Measurements from ENCODE around the gene TTC21B.
A peak's percentile ranks its signal among the peaks of the same experiment; 100 is the strongest.

Gene TTC21B

GRCh38 chr2:165897726-165898125, 55.9 kb downstream of the TTC21B start:
- no peak overlapping the region for H2BK15ac ChIP-seq (ENCODE audit: low read length)
- no peak overlapping the region for H3K14ac ChIP-seq (ENCODE audit: low read length)
- peaks cover 8 to 98% of the 10 kb centered on the region in 2 donors for H3K36me3 ChIP-seq (replicated peaks in 1 of 2; ENCODE audit: control insufficient read depth in 2 of 2, insufficient read depth in 2 of 2, low read length in 2 of 2)
- no peak overlapping the region for H3K4ac ChIP-seq (ENCODE audit: low read length)
- no peak overlapping the region for H3K4me3 ChIP-seq (ENCODE audit: low read length in 2 of 2)
- no peak overlapping the region for H2AK5ac ChIP-seq (ENCODE audit: low read depth, low read length)
- no peak overlapping the region for H2AFZ ChIP-seq (ENCODE audit: low read length)
- DNase-seq (ENCODE audit: low spot score): no peak
- 100% methylated on average over 1 of the region's 5 CpGs; no CpG with 5 or more reads in 1 of the 2 donors for WGBS, 2 donors (ENCODE audit: extremely low coverage in 2 of 2, insufficient read length in 2 of 2, insufficient replicate concordance in 1 of 2)
- H3K18ac ChIP-seq (ENCODE audit: low read length): no peak overlapping the region
- no peak overlapping the region for H2BK12ac ChIP-seq (ENCODE audit: low read length)
- H3K4me1 ChIP-seq (ENCODE audit: control insufficient read depth in 2 of 2, insufficient read depth in 1 of 2, low read depth in 1 of 2, low read length in 2 of 2): peaks cover 2 to 5% of the 10 kb centered on the region in 2 donors
- H2BK5ac ChIP-seq (ENCODE audit: low read length): no peak overlapping the region
- H3K9me3 ChIP-seq (replicated peaks in 1 of 2; ENCODE audit: control insufficient read depth in 2 of 2, insufficient read depth in 1 of 2, low read depth in 1 of 2, low read length in 2 of 2): no peaks in the 10 kb centered on the region
- no peak overlapping the region for H3K4me2 ChIP-seq (ENCODE audit: insufficient read depth, low read length, poor library complexity, severe bottlenecking)
- H3K23ac ChIP-seq (ENCODE audit: low read depth, low read length, poor library complexity): no peak overlapping the region
- H3K9ac ChIP-seq (ENCODE audit: low read depth, low read length, poor library complexity): no peak overlapping the region
- H2BK120ac ChIP-seq (ENCODE audit: low read depth, low read length): no peak overlapping the region
- no peaks in the 10 kb centered on the region for H3K27me3 ChIP-seq (ENCODE audit: control insufficient read depth in 3 of 3, insufficient read depth in 3 of 3, low read depth in 1 of 3, low read length in 3 of 3)
- H4K91ac ChIP-seq (ENCODE audit: low read depth, low read length, poor library complexity): no peak overlapping the region
- no peak overlapping the region for H3K27ac ChIP-seq (replicated peaks; ENCODE audit: low read length)
- no peaks in the 10 kb centered on the region for H3K79me1 ChIP-seq (ENCODE audit: low read depth, low read length)
- H4K8ac ChIP-seq (ENCODE audit: low read depth, low read length): no peak overlapping the region

- no peak overlapping the region for H3K23ac ChIP-seq (ENCODE audit: low read depth, low read length, poor library complexity)
These were observed 56.5 kb downstream of the TTC21B start for GRCh38 chr2:165897074-165897473.

GRCh38 chr2:165895974-165896373, 57.6 kb downstream of the TTC21B start:
- Histone ChIP-seq H2AFZ (ENCODE audit: low read length) (no peak overlapping the region), H2BK12ac (ENCODE audit: low read length) (no peak overlapping the region)

More at GRCh38 chr2:165897074-165897473, 56.5 kb downstream of the TTC21B start:
- H2BK5ac ChIP-seq (ENCODE audit: low read length): no peak overlapping the region
- H2BK12ac ChIP-seq (ENCODE audit: low read length): no peak overlapping the region
- H2AK5ac ChIP-seq (ENCODE audit: low read depth, low read length): no peak overlapping the region
- H3K36me3 ChIP-seq (replicated peaks in 1 of 2; ENCODE audit: control insufficient read depth in 2 of 2, insufficient read depth in 2 of 2, low read length in 2 of 2): peaks cover 10 to 96% of the 10 kb centered on the region in 2 donors
- no peak overlapping the region for H3K14ac ChIP-seq (ENCODE audit: low read length)
- H4K91ac ChIP-seq (ENCODE audit: low read depth, low read length, poor library complexity): no peak overlapping the region
- H4K8ac ChIP-seq (ENCODE audit: low read depth, low read length): peak overlapping the region; percentile 3
- WGBS, 2 donors (ENCODE audit: extremely low coverage in 2 of 2, insufficient read length in 2 of 2, insufficient replicate concordance in 1 of 2): no CpG with 5 or more reads among the region's 5 CpGs
- H3K9me3 ChIP-seq (replicated peaks in 1 of 2; ENCODE audit: control insufficient read depth in 2 of 2, insufficient read depth in 1 of 2, low read depth in 1 of 2, low read length in 2 of 2): no peaks in the 10 kb centered on the region
- H3K27me3 ChIP-seq (ENCODE audit: control insufficient read depth in 3 of 3, insufficient read depth in 3 of 3, low read depth in 1 of 3, low read length in 3 of 3): no peaks in the 10 kb centered on the region
- no peak overlapping the region for H3K4me2 ChIP-seq (ENCODE audit: insufficient read depth, low read length, poor library complexity, severe bottlenecking)
- H2AFZ ChIP-seq (ENCODE audit: low read length): no peak overlapping the region
- H3K9ac ChIP-seq (ENCODE audit: low read depth, low read length, poor library complexity): no peak overlapping the region
- no peak overlapping the region for H2BK120ac ChIP-seq (ENCODE audit: low read depth, low read length)
- H3K79me1 ChIP-seq (ENCODE audit: low read depth, low read length): no peaks in the 10 kb centered on the region
- peaks cover 2 to 10% of the 10 kb centered on the region in 2 donors for H3K4me1 ChIP-seq (ENCODE audit: control insufficient read depth in 2 of 2, insufficient read depth in 1 of 2, low read depth in 1 of 2, low read length in 2 of 2)
- no peak overlapping the region for H3K27ac ChIP-seq (replicated peaks; ENCODE audit: low read length)
- no peak overlapping the region for H3K18ac ChIP-seq (ENCODE audit: low read length)
- DNase-seq (ENCODE audit: low spot score): no peak
- no peak overlapping the region for H2BK15ac ChIP-seq (ENCODE audit: low read length)
- H3K4ac ChIP-seq (ENCODE audit: low read length): no peak overlapping the region
- H3K4me3 ChIP-seq (ENCODE audit: low read length in 2 of 2): no peak overlapping the region

GRCh38 chr2:165893556-165893955, 60.0 kb downstream of the TTC21B start:
- WGBS, 2 donors (ENCODE audit: extremely low coverage in 2 of 2, insufficient read length in 2 of 2, insufficient replicate concordance in 1 of 2): 100% methylated on average over 1 of the region's 4 CpGs; no CpG with 5 or more reads in 1 of the 2 donors
- H3K23ac ChIP-seq (ENCODE audit: low read depth, low read length, poor library complexity): no peak overlapping the region
- H3K4me2 ChIP-seq (ENCODE audit: insufficient read depth, low read length, poor library complexity, severe bottlenecking): no peak overlapping the region
- H2AK5ac ChIP-seq (ENCODE audit: low read depth, low read length): no peak overlapping the region
- peaks cover 8 to 66% of the 10 kb centered on the region in 2 donors for H3K36me3 ChIP-seq (replicated peaks in 1 of 2; ENCODE audit: control insufficient read depth in 2 of 2, insufficient read depth in 2 of 2, low read length in 2 of 2)
- no peak for DNase-seq (ENCODE audit: low spot score)
- no peaks in the 10 kb centered on the region for H3K79me1 ChIP-seq (ENCODE audit: low read depth, low read length)
- H4K91ac ChIP-seq (ENCODE audit: low read depth, low read length, poor library complexity): no peak overlapping the region
- no peak overlapping the region for H3K14ac ChIP-seq (ENCODE audit: low read length)
- no peak overlapping the region for H3K4ac ChIP-seq (ENCODE audit: low read length)
- H2BK120ac ChIP-seq (ENCODE audit: low read depth, low read length): no peak overlapping the region
- no peaks in the 10 kb centered on the region for H3K27me3 ChIP-seq (ENCODE audit: control insufficient read depth in 3 of 3, insufficient read depth in 3 of 3, low read depth in 1 of 3, low read length in 3 of 3)
- no peak overlapping the region for H3K18ac ChIP-seq (ENCODE audit: low read length)
- H2AFZ ChIP-seq (ENCODE audit: low read length): no peak overlapping the region
- no peak overlapping the region for H3K4me3 ChIP-seq (ENCODE audit: low read length in 2 of 2)
- H3K4me1 ChIP-seq (ENCODE audit: control insufficient read depth in 2 of 2, insufficient read depth in 1 of 2, low read depth in 1 of 2, low read length in 2 of 2): peaks cover 4 to 30% of the 10 kb centered on the region in 2 donors
- H2BK15ac ChIP-seq (ENCODE audit: low read length): no peak overlapping the region
- no peak overlapping the region for H3K9ac ChIP-seq (ENCODE audit: low read depth, low read length, poor library complexity)
- H4K8ac ChIP-seq (ENCODE audit: low read depth, low read length): no peak overlapping the region
- H3K27ac ChIP-seq (replicated peaks; ENCODE audit: low read length): no peak overlapping the region
- H2BK12ac ChIP-seq (ENCODE audit: low read length): no peak overlapping the region
- H3K9me3 ChIP-seq (replicated peaks in 1 of 2; ENCODE audit: control insufficient read depth in 2 of 2, insufficient read depth in 1 of 2, low read depth in 1 of 2, low read length in 2 of 2): no peaks in the 10 kb centered on the region
- no peak overlapping the region for H2BK5ac ChIP-seq (ENCODE audit: low read length)

More at GRCh38 chr2:165895974-165896373, 57.6 kb downstream of the TTC21B start:
- Histone ChIP-seq H3K18ac (ENCODE audit: low read length) (no peak overlapping the region), H3K9me3 (replicated peaks in 1 of 2; ENCODE audit: control insufficient read depth in 2 of 2, insufficient read depth in 1 of 2, low read depth in 1 of 2, low read length in 2 of 2) (no peaks in the 10 kb centered on the region), H3K36me3 (replicated peaks in 1 of 2; ENCODE audit: control insufficient read depth in 2 of 2, insufficient read depth in 2 of 2, low read length in 2 of 2) (peaks cover 10 to 90% of the 10 kb centered on the region in 2 donors), H3K4me1 (ENCODE audit: control insufficient read depth in 2 of 2, insufficient read depth in 1 of 2, low read depth in 1 of 2, low read length in 2 of 2) (peaks cover 2 to 13% of the 10 kb centered on the region in 2 donors), H3K4ac (ENCODE audit: low read length) (no peak overlapping the region), H3K27me3 (ENCODE audit: control insufficient read depth in 3 of 3, insufficient read depth in 3 of 3, low read depth in 1 of 3, low read length in 3 of 3) (no peaks in the 10 kb centered on the region), H3K23ac (ENCODE audit: low read depth, low read length, poor library complexity) (no peak overlapping the region), H3K4me2 (ENCODE audit: insufficient read depth, low read length, poor library complexity, severe bottlenecking) (no peak overlapping the region), H3K79me1 (ENCODE audit: low read depth, low read length) (no peaks in the 10 kb centered on the region), H2BK5ac (ENCODE audit: low read length) (no peak overlapping the region), H4K8ac (ENCODE audit: low read depth, low read length) (no peak overlapping the region), H2AK5ac (ENCODE audit: low read depth, low read length) (no peak overlapping the region), H3K9ac (ENCODE audit: low read depth, low read length, poor library complexity) (no peak overlapping the region), H3K27ac (replicated peaks; ENCODE audit: low read length) (no peak overlapping the region), H3K4me3 (ENCODE audit: low read length in 2 of 2) (no peak overlapping the region), H2BK15ac (ENCODE audit: low read length) (no peak overlapping the region), H2BK120ac (ENCODE audit: low read depth, low read length) (no peak overlapping the region), H3K14ac (ENCODE audit: low read length) (no peak overlapping the region), H4K91ac (ENCODE audit: low read depth, low read length, poor library complexity) (no peak overlapping the region)
- no peak for DNase-seq (ENCODE audit: low spot score)
- no CpG with 5 or more reads among the region's 1 CpG for WGBS, 2 donors (ENCODE audit: extremely low coverage in 2 of 2, insufficient read length in 2 of 2, insufficient replicate concordance in 1 of 2)

Data from neuronal stem cell (in vitro differentiated cells).